Transverse colon (tissue), 4 donors: Measurements from ENCODE around the gene CYP19A1. TPM values are rescaled to one million over a fixed set of nuclear protein-coding genes. Genes with fewer than 3 reads are reported as not detected.

Source experiments
- DNase-seq: peaks from one replicate; pipeline ENCODE4 v3.0.0-alpha.2; 2019
- H3K27ac ChIP-seq, 4 donors: fragments of 200-600 bp; sonication (generic); 2 replicates each; pipeline ENCODE4 v1.5.1; 2016 to 2018; ENCODE audit warnings: inconsistent platforms in 4 of 4
- H3K27me3 ChIP-seq: fragments of 200-600 bp; sonication (generic); 2 replicates; pipeline ENCODE4 v1.5.1; 2017; ENCODE audit warnings: inconsistent platforms
- H3K36me3 ChIP-seq, 4 donors: fragments of 200-600 bp; sonication (generic); 2 replicates each; pipeline ENCODE4 v1.5.1; 2017 to 2019; ENCODE audit warnings: inconsistent platforms in 4 of 4
- H3K4me1 ChIP-seq, 4 donors: fragments of 200-600 bp; sonication (generic); 2 replicates each; pipeline ENCODE4 v1.5.1; 2017 to 2020; ENCODE audit warnings: inconsistent platforms in 4 of 4
- H3K4me3 ChIP-seq, 4 donors: fragments of 200-600 bp; sonication (generic); 1 replicate in 1 of 4; 2 replicates in 3 of 4; pipeline versions ENCODE4 v1.5.1 to v1.6.1; 2017 to 2019; ENCODE audit warnings: inconsistent platforms in 4 of 4
- H3K9me3 ChIP-seq, 2 donors: fragments of 200-600 bp; sonication (generic); 2 replicates each; pipeline ENCODE4 v1.5.1; 2017 to 2019; ENCODE audit warnings: inconsistent platforms in 2 of 2
- CTCF ChIP-seq, 5 experiments: fragments of 200-600 bp in 3 of 5; fragments of 450-650 bp in 2 of 5; sonication (generic) in 3 of 5; IDR thresholded peaks; 1 replicate in 2 of 5; 2 replicates in 3 of 5; pipeline ENCODE4 v1.5.1; 2016 to 2017; ENCODE audit warnings: antibody characterized with exemption in 5 of 5, inconsistent platforms in 3 of 5, mild to moderate bottlenecking in 2 of 5, moderate library complexity in 1 of 5
- EP300 ChIP-seq: sonication (generic); formaldehyde crosslinking; IDR thresholded peaks from one replicate; pipeline ENCODE4 v1.6.1; 2017; ENCODE audit warnings: antibody characterized with exemption, low read depth
- POLR2A ChIP-seq: fragments of 450-650 bp; IDR thresholded peaks from one replicate; pipeline ENCODE4 v1.6.1; 2016; ENCODE audit warnings: antibody characterized with exemption, mild to moderate bottlenecking, moderate library complexity
- POLR2AphosphoS5 ChIP-seq, 3 donors: sonication (generic); formaldehyde crosslinking; IDR thresholded peaks; one replicate each; pipeline ENCODE4 v1.6.1; 2016; ENCODE audit warnings: antibody characterized with exemption in 3 of 3
- WGBS, 2 donors: methylation state at CpG; one replicate each; pipeline ENCODE4 v1.1.5; 2018; ENCODE audit warnings: low coverage in 1 of 2; 5-methylcytosine and 5-hydroxymethylcytosine counted together
- in situ Hi-C, 4 donors: fragments of 200-750 bp; cut with MboI; loops; one replicate each; pipeline versions ENCODE4 v1.15.0 to v1.15.1; 2017; ENCODE audit warnings: low sequenced_read_pairs in 3 of 4, low pct_ligation_motif_present in 1 of 4, low pct_unique_long_range_greater_than_20kb in 1 of 4
- intact Hi-C: fragments of 100-400 bp; cut with DNase I; formaldehyde crosslinking; loops from one replicate; pipeline ENCODE4 v1.15.1; 2023; ENCODE audit warnings: low total_unique reads
- total RNA-seq, 4 donors: library from RNA; depleted of rRNA; stranded (reverse); fragments of >200 nt; gene quantifications; one replicate each; pipeline ENCODE4 v1.1.0, GENCODE V29; 2016

Gene CYP19A1
- total RNA-seq, 4 donors from 2014 or later: not detected

- H3K27ac ChIP-seq: no peak overlapping the region
- no peaks in the 10 kb centered on the region for H3K36me3 ChIP-seq
- in situ Hi-C loops (no loop called here), intact Hi-C loops (no loop called here)
- WGBS, 2 donors: 85% methylated on average over 4 of the region's 4 CpGs; no CpG with 5 or more reads in 1 of the 2 donors
- no peaks in the 10 kb centered on the region for H3K27me3 ChIP-seq
- no peak overlapping the region for H3K4me3 ChIP-seq
- TF ChIP-seq POLR2AphosphoS5 (IDR thresholded peaks at IDR 0.05) (no peak), EP300 (no peak), CTCF (IDR thresholded peaks at IDR 0.05) (no peak), POLR2A (no peak)
- H3K4me1 ChIP-seq: peaks cover 0 to 9% (median 8%) of the 10 kb centered on the region in 4 donors
- DNase-seq: no peak
- H3K9me3 ChIP-seq: no peaks in the 10 kb centered on the region
Measured at GRCh38 chr15:51290720-51291119, 47.7 kb downstream of the CYP19A1 start.

GRCh38 chr15:51289290-51289689, 49.1 kb downstream of the CYP19A1 start:
- no peaks in the 10 kb centered on the region for H3K36me3 ChIP-seq
- no peak overlapping the region for H3K27ac ChIP-seq
- H3K4me3 ChIP-seq: no peak overlapping the region
- H3K27me3 ChIP-seq: no peaks in the 10 kb centered on the region
- intact Hi-C loops (loop anchor here (10.0 kb wide), 1 partner anchor 96 kb away; no protein-coding TSS in a partner anchor), in situ Hi-C loops (loop anchor here in 1 of 4 donors (5.0 kb wide), 1 partner anchor 88 kb away; no protein-coding TSS in a partner anchor)
- no peak for DNase-seq
- WGBS, 2 donors: 60% methylated on average over 1 of the region's 1 CpG; no CpG with 5 or more reads in 1 of the 2 donors
- H3K9me3 ChIP-seq: no peaks in the 10 kb centered on the region
- no peak for TF ChIP-seq CTCF (IDR thresholded peaks at IDR 0.05)
- no peak for TF ChIP-seq EP300
- TF ChIP-seq POLR2A: no peak
- TF ChIP-seq POLR2AphosphoS5 (IDR thresholded peaks at IDR 0.05): no peak
- H3K4me1 ChIP-seq: peaks cover 0 to 9% (median 8%) of the 10 kb centered on the region in 4 donors

DNA sequence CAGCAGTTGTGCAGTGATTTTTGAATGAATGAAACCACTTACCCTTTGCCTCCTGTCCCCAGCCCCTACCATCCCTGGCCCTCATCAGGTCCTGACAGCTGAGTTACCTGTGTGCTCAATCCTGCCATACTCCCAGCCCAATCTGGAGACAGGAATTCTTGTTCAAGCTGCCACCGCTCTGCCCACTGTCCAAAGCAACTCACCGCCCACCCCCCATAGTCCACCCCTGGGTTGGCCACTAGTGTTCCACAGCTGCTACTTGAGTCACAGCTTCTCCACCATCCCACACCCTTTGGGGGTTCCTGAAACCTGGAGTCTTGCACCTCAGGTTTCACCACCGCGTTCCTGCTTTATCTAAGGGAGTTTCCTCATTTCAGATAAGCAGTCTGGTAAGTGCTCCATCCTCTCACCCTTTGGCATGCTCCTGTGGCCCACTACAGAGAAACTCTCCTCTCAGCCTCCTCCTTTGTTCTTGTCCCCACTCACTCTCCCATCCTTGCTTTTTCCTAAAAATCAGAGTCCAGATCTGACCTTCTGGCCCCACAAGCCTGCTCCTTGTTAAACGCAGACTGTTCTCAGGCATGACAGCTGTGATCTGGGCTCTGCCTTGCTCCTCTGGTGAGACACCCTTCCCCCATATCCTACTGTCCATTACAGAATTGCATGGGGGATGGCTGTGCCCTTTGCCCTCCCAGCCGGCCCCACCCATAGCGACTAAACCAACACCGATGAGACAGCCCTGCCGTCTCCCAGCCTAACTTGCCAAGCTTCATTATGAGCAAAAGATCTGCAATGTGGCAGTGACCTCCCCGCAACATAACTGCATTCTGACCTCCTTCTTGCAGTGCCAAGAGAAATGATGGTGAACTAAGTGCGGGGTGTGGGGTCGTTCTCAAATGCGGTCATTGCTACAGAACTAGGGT, 50.0 kb downstream of the CYP19A1 start:
- H3K27ac ChIP-seq: no peak overlapping the region
- intact Hi-C loops (loop anchor here (10.0 kb wide), 1 partner anchor 96 kb away; no protein-coding TSS in a partner anchor), in situ Hi-C loops (loop anchor here in 1 of 4 donors (5.0 kb wide), 1 partner anchor 89 kb away; no protein-coding TSS in a partner anchor)
- H3K27me3 ChIP-seq: no peaks in the 10 kb centered on the region
- H3K36me3 ChIP-seq: no peaks in the 10 kb centered on the region
- H3K4me3 ChIP-seq: no peak overlapping the region
- 65 to 67% methylated on average over 5 to 13 of the region's 13 CpGs for WGBS, 2 donors
- TF ChIP-seq CTCF (IDR thresholded peaks at IDR 0.05) (no peak), POLR2AphosphoS5 (IDR thresholded peaks at IDR 0.05) (no peak), EP300 (no peak), POLR2A (no peak)
- DNase-seq: peak; percentile 19
- peaks cover 0 to 9% (median 8%) of the 10 kb centered on the region in 4 donors for H3K4me1 ChIP-seq
- H3K9me3 ChIP-seq: no peaks in the 10 kb centered on the region

GRCh38 chr15:51286816-51287215, 51.6 kb downstream of the CYP19A1 start:
- no peak for TF ChIP-seq POLR2A
- peak in 2 of 5 experiments; percentile 4 to 9 for TF ChIP-seq CTCF (IDR thresholded peaks at IDR 0.05)
- WGBS, 2 donors: 90% methylated on average over 1 of the region's 1 CpG; no CpG with 5 or more reads in 1 of the 2 donors
- no peak for DNase-seq
- H3K27ac ChIP-seq: no peak overlapping the region
- no peaks in the 10 kb centered on the region for H3K36me3 ChIP-seq
- intact Hi-C loops: loop anchor here (10.0 kb wide), 1 partner anchor 98 kb away; no protein-coding TSS in a partner anchor
- peaks cover 0 to 18% (median 8%) of the 10 kb centered on the region in 4 donors for H3K4me1 ChIP-seq
- H3K9me3 ChIP-seq: no peaks in the 10 kb centered on the region
- H3K27me3 ChIP-seq: no peaks in the 10 kb centered on the region
- in situ Hi-C loops: loop anchor here in 1 of 4 donors (5.0 kb wide), 1 partner anchor 90 kb away; no protein-coding TSS in a partner anchor
- H3K4me3 ChIP-seq: no peak overlapping the region
